WTC11 (cell line): ENCODE measurements around the gene PRDM15. TPM values are rescaled to one million over a fixed set of nuclear protein-coding genes. Genes with fewer than 3 reads are reported as not detected.

ENCODE experiments used
- ATAC-seq: fragments of 200-7000 bp; cut with Tn5 transposase; 2 replicates; pipeline ENCODE4 v1.10.0; 2021; ENCODE audit warnings: mild to moderate bottlenecking, moderate library complexity
- CTCF ChIA-PET: fragments of 300-600 bp; sonication (Branson Sonifier 250); formaldehyde crosslinking; loops from one replicate; lab custom pipeline; 2021; ENCODE audit warnings: antibody characterized with exemption; lab: Charles Lee
- POLR2A ChIA-PET: fragments of 350-600 bp; sonication (Branson Sonifier 250); formaldehyde crosslinking; loops from one replicate; lab custom pipeline; 2021; ENCODE audit warnings: antibody characterized with exemption; lab: Charles Lee
- DNase-seq: peaks from one replicate; pipeline ENCODE4 v3.0.0; 2021; ENCODE audit warnings: low spot score
- H3K27ac Mint-ChIP-seq: 2 replicates; pipeline ENCODE4 v1.8.0; 2021; ENCODE audit warnings: mixed read lengths
- H3K27me3 Mint-ChIP-seq: 2 replicates; pipeline ENCODE4 v1.8.0; 2021; ENCODE audit warnings: low read depth, mild to moderate bottlenecking, moderate library complexity, mixed read lengths
- H3K36me3 Mint-ChIP-seq: 2 replicates; pipeline ENCODE4 v1.8.0; 2021; ENCODE audit warnings: mixed read lengths
- H3K4me1 Mint-ChIP-seq: 2 replicates; pipeline ENCODE4 v1.8.0; 2022; ENCODE audit warnings: mixed read lengths
- H3K4me3 Mint-ChIP-seq: 2 replicates; pipeline ENCODE4 v1.8.0; 2021; ENCODE audit warnings: mild to moderate bottlenecking, moderate library complexity, mixed read lengths
- H3K9me3 Mint-ChIP-seq: 2 replicates; pipeline ENCODE4 v1.8.0; 2021; ENCODE audit warnings: mixed read lengths
- ATF1 ChIP-seq: sonication (generic); formaldehyde crosslinking; IDR thresholded peaks from 2 replicates; pipeline ENCODE4 v1.8.1; 2023; ENCODE audit warnings: mild to moderate bottlenecking, moderate library complexity, missing genetic modification reagents
- ELF4 ChIP-seq: sonication (generic); formaldehyde crosslinking; IDR thresholded peaks from 2 replicates; pipeline ENCODE4 v1.8.1; 2022; ENCODE audit warnings: low read depth, mild to moderate bottlenecking, moderate library complexity, missing genetic modification reagents
- FOXP1 ChIP-seq: sonication (generic); formaldehyde crosslinking; IDR thresholded peaks from 2 replicates; pipeline ENCODE4 v1.8.0; 2022; ENCODE audit warnings: missing genetic modification reagents, mild to moderate bottlenecking, moderate library complexity, borderline replicate concordance
- RORB ChIP-seq: fragments of 250-450 bp; sonication (Bioruptor Pico); IDR thresholded peaks from 2 replicates; pipeline ENCODE4 v1.9.0; 2021; ENCODE audit warnings: mild to moderate bottlenecking
- SMAD4 ChIP-seq: sonication (generic); formaldehyde crosslinking; IDR thresholded peaks from 2 replicates; pipeline ENCODE4 v1.8.0; 2022; ENCODE audit warnings: mild to moderate bottlenecking, missing genetic modification reagents
- SOX15 ChIP-seq: fragments of 250-450 bp; sonication (Bioruptor Pico); IDR thresholded peaks from 2 replicates; pipeline ENCODE4 v1.9.0; 2021; ENCODE audit warnings: mild to moderate bottlenecking
- SP1 ChIP-seq: sonication (generic); formaldehyde crosslinking; conservative IDR thresholded peaks from 2 replicates; pipeline ENCODE4 v1.8.1; 2022; ENCODE audit warnings: missing genetic modification reagents
- TP53 ChIP-seq: sonication (generic); formaldehyde crosslinking; IDR thresholded peaks from 2 replicates; pipeline ENCODE4 v1.8.1; 2023; ENCODE audit warnings: mild to moderate bottlenecking, missing genetic modification reagents
- ZBTB21 ChIP-seq: sonication (generic); formaldehyde crosslinking; IDR thresholded peaks from 2 replicates; pipeline ENCODE4 v1.8.1; 2023; ENCODE audit warnings: mild to moderate bottlenecking, missing genetic modification reagents, borderline replicate concordance
- ZNF232 ChIP-seq: sonication (generic); formaldehyde crosslinking; IDR thresholded peaks from 2 replicates; pipeline ENCODE4 v1.8.0; 2022; ENCODE audit warnings: mild to moderate bottlenecking, missing genetic modification reagents
- ZNF263 ChIP-seq: sonication (generic); formaldehyde crosslinking; IDR thresholded peaks from 2 replicates; pipeline ENCODE4 v1.8.1; 2022; ENCODE audit warnings: low read depth, mild to moderate bottlenecking, moderate library complexity, missing genetic modification reagents
- ZNF671 ChIP-seq: fragments of 250-450 bp; sonication (Bioruptor Pico); IDR thresholded peaks from 2 replicates; pipeline ENCODE4 v1.8.0; 2021; ENCODE audit warnings: mild to moderate bottlenecking
- total RNA-seq: library from RNA; stranded (reverse); gene quantifications from 3 replicates; pipeline ENCODE4 v1.2.3, GENCODE V29; 2021
- TF ChIP-seq, protein P1 (sequence below): sonication (generic); formaldehyde crosslinking; IDR thresholded peaks from 2 replicates; pipeline ENCODE4 v1.8.1; 2023; ENCODE audit warnings: mild to moderate bottlenecking, missing genetic modification reagents
- TF ChIP-seq, protein P2 (sequence below): fragments of 250-450 bp; sonication (Bioruptor Pico); IDR thresholded peaks from 2 replicates; pipeline ENCODE4 v1.9.0; 2021; ENCODE audit warnings: mild to moderate bottlenecking
- TF ChIP-seq, protein P3 (sequence below): sonication (generic); formaldehyde crosslinking; IDR thresholded peaks from 2 replicates; pipeline ENCODE4 v1.8.0; 2022; ENCODE audit warnings: mild to moderate bottlenecking, missing genetic modification reagents
- TF ChIP-seq, protein P4 (sequence below): sonication (generic); formaldehyde crosslinking; IDR thresholded peaks from 2 replicates; pipeline ENCODE4 v1.8.1; 2023; ENCODE audit warnings: mild to moderate bottlenecking, moderate library complexity, missing genetic modification reagents
- TF ChIP-seq, protein P5 (sequence below): sonication (generic); formaldehyde crosslinking; IDR thresholded peaks from 2 replicates; pipeline ENCODE4 v1.8.0; 2023; ENCODE audit warnings: mild to moderate bottlenecking, missing genetic modification reagents
- TF ChIP-seq, protein P6 (sequence below): sonication (generic); formaldehyde crosslinking; IDR thresholded peaks from 2 replicates; pipeline ENCODE4 v1.8.0; 2022; ENCODE audit warnings: missing genetic modification reagents
- TF ChIP-seq, protein P7 (sequence below): sonication (generic); formaldehyde crosslinking; IDR thresholded peaks from 2 replicates; pipeline ENCODE4 v1.8.1; 2022; ENCODE audit warnings: mild to moderate bottlenecking, missing genetic modification reagents, moderate library complexity, borderline replicate concordance

Gene PRDM15
- total RNA-seq, 1 experiment from 2014 or later = 12.9 TPM

DNA sequence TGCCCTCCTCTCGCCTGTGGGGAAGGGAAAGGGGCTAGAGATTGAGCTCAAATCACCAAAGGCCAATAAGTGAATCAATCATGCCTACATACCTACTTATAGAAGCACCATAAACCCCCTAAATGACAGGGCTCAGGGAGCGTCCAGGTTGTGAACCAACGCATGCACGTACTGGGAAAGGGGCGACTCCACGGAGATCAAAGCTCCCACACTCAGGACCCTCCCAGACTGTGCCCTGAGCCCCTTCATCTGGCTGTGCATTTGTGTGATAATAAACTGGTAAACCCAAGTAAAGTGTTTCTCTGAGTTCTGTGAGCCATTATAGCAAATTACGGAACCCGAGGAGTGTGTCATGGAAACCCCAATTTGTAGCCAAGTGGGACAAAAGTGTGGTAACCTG lies 23.8 kb upstream of the PRDM15 start:
- Mint-ChIP-seq H3K9me3 (no peaks in the 10 kb centered on the region), H3K27me3 (no peaks in the 10 kb centered on the region), H3K4me1 (peaks cover 16% of the 10 kb centered on the region), H3K36me3 (peaks cover 7% of the 10 kb centered on the region), H3K4me3 (no peak overlapping the region), H3K27ac (no peak overlapping the region)
- no peak for DNase-seq
- CTCF ChIA-PET = interaction anchor here (1.2 kb wide), 1 partner anchor 223 kb away, joined by 3 read pairs; no protein-coding TSS in a partner anchor
- POLR2A ChIA-PET = no interaction called here
- TF ChIP-seq, protein P1, sequence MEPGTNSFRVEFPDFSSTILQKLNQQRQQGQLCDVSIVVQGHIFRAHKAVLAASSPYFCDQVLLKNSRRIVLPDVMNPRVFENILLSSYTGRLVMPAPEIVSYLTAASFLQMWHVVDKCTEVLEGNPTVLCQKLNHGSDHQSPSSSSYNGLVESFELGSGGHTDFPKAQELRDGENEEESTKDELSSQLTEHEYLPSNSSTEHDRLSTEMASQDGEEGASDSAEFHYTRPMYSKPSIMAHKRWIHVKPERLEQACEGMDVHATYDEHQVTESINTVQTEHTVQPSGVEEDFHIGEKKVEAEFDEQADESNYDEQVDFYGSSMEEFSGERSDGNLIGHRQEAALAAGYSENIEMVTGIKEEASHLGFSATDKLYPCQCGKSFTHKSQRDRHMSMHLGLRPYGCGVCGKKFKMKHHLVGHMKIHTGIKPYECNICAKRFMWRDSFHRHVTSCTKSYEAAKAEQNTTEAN (CRISPR knock-in tag) = no peak
- TF ChIP-seq, protein P2, sequence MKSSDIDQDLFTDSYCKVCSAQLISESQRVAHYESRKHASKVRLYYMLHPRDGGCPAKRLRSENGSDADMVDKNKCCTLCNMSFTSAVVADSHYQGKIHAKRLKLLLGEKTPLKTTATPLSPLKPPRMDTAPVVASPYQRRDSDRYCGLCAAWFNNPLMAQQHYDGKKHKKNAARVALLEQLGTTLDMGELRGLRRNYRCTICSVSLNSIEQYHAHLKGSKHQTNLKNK (CRISPR knock-in tag) = no peak
- no peak for TF ChIP-seq ELF4 (CRISPR knock-in tag)
- no peak for ATAC-seq

DNA sequence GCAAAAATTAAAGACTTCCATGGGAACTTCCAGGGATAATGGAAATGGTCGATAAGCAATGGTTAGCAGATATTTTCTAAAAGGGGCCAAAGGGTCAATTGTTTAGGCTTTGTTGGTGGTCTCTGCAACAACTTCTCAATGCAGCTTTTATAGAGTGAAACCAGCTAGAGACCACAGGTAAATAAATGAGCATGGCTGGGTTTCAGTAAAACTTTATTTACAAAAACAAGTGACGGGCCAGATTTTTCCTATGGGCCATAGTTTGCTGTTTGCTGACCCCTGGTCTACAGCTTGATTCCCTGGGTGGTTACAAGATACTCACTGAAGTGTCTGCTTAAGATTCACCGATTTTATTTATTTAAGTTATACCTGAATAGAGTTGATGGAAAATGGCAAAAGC lies 22.6 kb upstream of the PRDM15 start:
- Mint-ChIP-seq H3K36me3 (peaks cover 7% of the 10 kb centered on the region), H3K9me3 (no peaks in the 10 kb centered on the region), H3K27ac (0 out of 2 replicates have a peak overlapping the region, but pooled peaks have one; percentile 3), H3K4me3 (no peak overlapping the region), H3K27me3 (no peaks in the 10 kb centered on the region), H3K4me1 (peaks cover 28% of the 10 kb centered on the region)
- ChIA-PET POLR2A (no interaction called here), CTCF (no interaction called here)
- TF ChIP-seq SOX15 (CRISPR knock-in tag) = no peak
- TF ChIP-seq ZNF671 (CRISPR knock-in tag) = no peak
- no peak for TF ChIP-seq SP1
- TF ChIP-seq RORB (CRISPR knock-in tag) = no peak
- no peak for TF ChIP-seq ZNF263
- no peak for TF ChIP-seq ZBTB21 (CRISPR knock-in tag)
- TF ChIP-seq TP53 (CRISPR knock-in tag) = no peak
- TF ChIP-seq, protein P3, sequence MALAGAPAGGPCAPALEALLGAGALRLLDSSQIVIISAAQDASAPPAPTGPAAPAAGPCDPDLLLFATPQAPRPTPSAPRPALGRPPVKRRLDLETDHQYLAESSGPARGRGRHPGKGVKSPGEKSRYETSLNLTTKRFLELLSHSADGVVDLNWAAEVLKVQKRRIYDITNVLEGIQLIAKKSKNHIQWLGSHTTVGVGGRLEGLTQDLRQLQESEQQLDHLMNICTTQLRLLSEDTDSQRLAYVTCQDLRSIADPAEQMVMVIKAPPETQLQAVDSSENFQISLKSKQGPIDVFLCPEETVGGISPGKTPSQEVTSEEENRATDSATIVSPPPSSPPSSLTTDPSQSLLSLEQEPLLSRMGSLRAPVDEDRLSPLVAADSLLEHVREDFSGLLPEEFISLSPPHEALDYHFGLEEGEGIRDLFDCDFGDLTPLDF (CRISPR knock-in tag) = no peak
- TF ChIP-seq ZNF232 = no peak
- no peak for TF ChIP-seq FOXP1 (CRISPR knock-in tag)
- TF ChIP-seq, protein P4, sequence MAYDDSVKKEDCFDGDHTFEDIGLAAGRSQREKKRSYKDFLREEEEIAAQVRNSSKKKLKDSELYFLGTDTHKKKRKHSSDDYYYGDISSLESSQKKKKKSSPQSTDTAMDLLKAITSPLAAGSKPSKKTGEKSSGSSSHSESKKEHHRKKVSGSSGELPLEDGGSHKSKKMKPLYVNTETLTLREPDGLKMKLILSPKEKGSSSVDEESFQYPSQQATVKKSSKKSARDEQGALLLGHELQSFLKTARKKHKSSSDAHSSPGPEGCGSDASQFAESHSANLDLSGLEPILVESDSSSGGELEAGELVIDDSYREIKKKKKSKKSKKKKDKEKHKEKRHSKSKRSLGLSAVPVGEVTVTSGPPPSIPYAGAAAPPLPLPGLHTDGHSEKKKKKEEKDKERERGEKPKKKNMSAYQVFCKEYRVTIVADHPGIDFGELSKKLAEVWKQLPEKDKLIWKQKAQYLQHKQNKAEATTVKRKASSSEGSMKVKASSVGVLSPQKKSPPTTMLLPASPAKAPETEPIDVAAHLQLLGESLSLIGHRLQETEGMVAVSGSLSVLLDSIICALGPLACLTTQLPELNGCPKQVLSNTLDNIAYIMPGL = no peak
- TF ChIP-seq, protein P5, sequence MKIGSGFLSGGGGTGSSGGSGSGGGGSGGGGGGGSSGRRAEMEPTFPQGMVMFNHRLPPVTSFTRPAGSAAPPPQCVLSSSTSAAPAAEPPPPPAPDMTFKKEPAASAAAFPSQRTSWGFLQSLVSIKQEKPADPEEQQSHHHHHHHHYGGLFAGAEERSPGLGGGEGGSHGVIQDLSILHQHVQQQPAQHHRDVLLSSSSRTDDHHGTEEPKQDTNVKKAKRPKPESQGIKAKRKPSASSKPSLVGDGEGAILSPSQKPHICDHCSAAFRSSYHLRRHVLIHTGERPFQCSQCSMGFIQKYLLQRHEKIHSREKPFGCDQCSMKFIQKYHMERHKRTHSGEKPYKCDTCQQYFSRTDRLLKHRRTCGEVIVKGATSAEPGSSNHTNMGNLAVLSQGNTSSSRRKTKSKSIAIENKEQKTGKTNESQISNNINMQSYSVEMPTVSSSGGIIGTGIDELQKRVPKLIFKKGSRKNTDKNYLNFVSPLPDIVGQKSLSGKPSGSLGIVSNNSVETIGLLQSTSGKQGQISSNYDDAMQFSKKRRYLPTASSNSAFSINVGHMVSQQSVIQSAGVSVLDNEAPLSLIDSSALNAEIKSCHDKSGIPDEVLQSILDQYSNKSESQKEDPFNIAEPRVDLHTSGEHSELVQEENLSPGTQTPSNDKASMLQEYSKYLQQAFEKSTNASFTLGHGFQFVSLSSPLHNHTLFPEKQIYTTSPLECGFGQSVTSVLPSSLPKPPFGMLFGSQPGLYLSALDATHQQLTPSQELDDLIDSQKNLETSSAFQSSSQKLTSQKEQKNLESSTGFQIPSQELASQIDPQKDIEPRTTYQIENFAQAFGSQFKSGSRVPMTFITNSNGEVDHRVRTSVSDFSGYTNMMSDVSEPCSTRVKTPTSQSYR = no peak
- no peak for TF ChIP-seq ATF1 (CRISPR knock-in tag)
- TF ChIP-seq, protein P6, sequence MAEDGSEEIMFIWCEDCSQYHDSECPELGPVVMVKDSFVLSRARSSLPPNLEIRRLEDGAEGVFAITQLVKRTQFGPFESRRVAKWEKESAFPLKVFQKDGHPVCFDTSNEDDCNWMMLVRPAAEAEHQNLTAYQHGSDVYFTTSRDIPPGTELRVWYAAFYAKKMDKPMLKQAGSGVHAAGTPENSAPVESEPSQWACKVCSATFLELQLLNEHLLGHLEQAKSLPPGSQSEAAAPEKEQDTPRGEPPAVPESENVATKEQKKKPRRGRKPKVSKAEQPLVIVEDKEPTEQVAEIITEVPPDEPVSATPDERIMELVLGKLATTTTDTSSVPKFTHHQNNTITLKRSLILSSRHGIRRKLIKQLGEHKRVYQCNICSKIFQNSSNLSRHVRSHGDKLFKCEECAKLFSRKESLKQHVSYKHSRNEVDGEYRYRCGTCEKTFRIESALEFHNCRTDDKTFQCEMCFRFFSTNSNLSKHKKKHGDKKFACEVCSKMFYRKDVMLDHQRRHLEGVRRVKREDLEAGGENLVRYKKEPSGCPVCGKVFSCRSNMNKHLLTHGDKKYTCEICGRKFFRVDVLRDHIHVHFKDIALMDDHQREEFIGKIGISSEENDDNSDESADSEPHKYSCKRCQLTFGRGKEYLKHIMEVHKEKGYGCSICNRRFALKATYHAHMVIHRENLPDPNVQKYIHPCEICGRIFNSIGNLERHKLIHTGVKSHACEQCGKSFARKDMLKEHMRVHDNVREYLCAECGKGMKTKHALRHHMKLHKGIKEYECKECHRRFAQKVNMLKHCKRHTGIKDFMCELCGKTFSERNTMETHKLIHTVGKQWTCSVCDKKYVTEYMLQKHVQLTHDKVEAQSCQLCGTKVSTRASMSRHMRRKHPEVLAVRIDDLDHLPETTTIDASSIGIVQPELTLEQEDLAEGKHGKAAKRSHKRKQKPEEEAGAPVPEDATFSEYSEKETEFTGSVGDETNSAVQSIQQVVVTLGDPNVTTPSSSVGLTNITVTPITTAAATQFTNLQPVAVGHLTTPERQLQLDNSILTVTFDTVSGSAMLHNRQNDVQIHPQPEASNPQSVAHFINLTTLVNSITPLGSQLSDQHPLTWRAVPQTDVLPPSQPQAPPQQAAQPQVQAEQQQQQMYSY = no peak
- TF ChIP-seq, protein P7, sequence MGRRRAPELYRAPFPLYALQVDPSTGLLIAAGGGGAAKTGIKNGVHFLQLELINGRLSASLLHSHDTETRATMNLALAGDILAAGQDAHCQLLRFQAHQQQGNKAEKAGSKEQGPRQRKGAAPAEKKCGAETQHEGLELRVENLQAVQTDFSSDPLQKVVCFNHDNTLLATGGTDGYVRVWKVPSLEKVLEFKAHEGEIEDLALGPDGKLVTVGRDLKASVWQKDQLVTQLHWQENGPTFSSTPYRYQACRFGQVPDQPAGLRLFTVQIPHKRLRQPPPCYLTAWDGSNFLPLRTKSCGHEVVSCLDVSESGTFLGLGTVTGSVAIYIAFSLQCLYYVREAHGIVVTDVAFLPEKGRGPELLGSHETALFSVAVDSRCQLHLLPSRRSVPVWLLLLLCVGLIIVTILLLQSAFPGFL (CRISPR knock-in tag) = no peak
- no peak for TF ChIP-seq SMAD4
- TF ChIP-seq, protein P2 (CRISPR knock-in tag) = no peak
- ATAC-seq (no peak), DNase-seq (no peak)
